GM18511 (cell line): ENCODE results near the gene TTYH3.

Experiments used
- ATAC-seq: cut with Tn5 transposase; IDR thresholded peaks from one replicate; pipeline ENCODE4 v1.9.1; 2021; ENCODE audit warnings: mild to moderate bottlenecking, moderate library complexity; ENCODE audit not compliant: unreplicated experiment

Gene TTYH3

GRCh38 chr7:2633538-2634266 is 1.9 kb downstream of the TTYH3 start:
- no peak for ATAC-seq

- ATAC-seq: no peak
Measured at GRCh38 chr7:2634267-2635145, 2.7 kb downstream of the TTYH3 start.

- no peak for ATAC-seq
Measured at GRCh38 chr7:2635148-2635668, 3.4 kb downstream of the TTYH3 start.

GRCh38 chr7:2635810-2636701 is 4.3 kb downstream of the TTYH3 start:
- ATAC-seq: no peak

GRCh38 chr7:2637066-2637471 is 5.3 kb downstream of the TTYH3 start:
- no peak for ATAC-seq

- peak; percentile 46 for ATAC-seq
Measured at GRCh38 chr7:2637505-2638223, 5.9 kb downstream of the TTYH3 start.

GRCh38 chr7:2638224-2638991 is 6.6 kb downstream of the TTYH3 start:
- no peak for ATAC-seq

- ATAC-seq: no peak
Measured at GRCh38 chr7:2639181-2639681, 7.4 kb downstream of the TTYH3 start.

- ATAC-seq: no peak
Measured at GRCh38 chr7:2639695-2640481, 8.1 kb downstream of the TTYH3 start.

- ATAC-seq: no peak
Measured at GRCh38 chr7:2640482-2640830, 8.7 kb downstream of the TTYH3 start.

GRCh38 chr7:2640846-2641316 is 9.1 kb downstream of the TTYH3 start:
- no peak for ATAC-seq

- ATAC-seq: peak; percentile 53
Measured at GRCh38 chr7:2641406-2642393, 9.9 kb downstream of the TTYH3 start.

- ATAC-seq: no peak
Measured at GRCh38 chr7:2643386-2644219, 11.8 kb downstream of the TTYH3 start.

- ATAC-seq: no peak
Measured at GRCh38 chr7:2644220-2644561, 12.4 kb downstream of the TTYH3 start.

GRCh38 chr7:2644562-2645273 is 12.9 kb downstream of the TTYH3 start:
- peak; percentile 48 for ATAC-seq
